PC-3 (cell line): Measurements from ENCODE around the gene FEN1. TPM values are rescaled to one million over a fixed set of nuclear protein-coding genes. Genes with fewer than 3 reads are reported as not detected.

Source experiments
- ATAC-seq: fragments of 200-7000 bp; cut with Tn5 transposase; 2 replicates; pipeline ENCODE4 v1.9.1; 2020; ENCODE audit warnings: mild to moderate bottlenecking, moderate library complexity
- BruUV-seq: library from RNA; stranded (reverse); fragments of 400-500 nt; replicated peaks from 2 replicates; lab custom pipeline; 2021; lab: Mats Ljungman, UMichigan
- CTCF ChIA-PET: fragments of 300-600 bp; sonication (Branson Sonifier 250); formaldehyde crosslinking; loops from one replicate; lab custom pipeline; 2022; ENCODE audit warnings: antibody characterized with exemption; lab: Charles Lee
- POLR2A ChIA-PET: fragments of 300-600 bp; sonication (Branson Sonifier 250); formaldehyde crosslinking; loops from one replicate; lab custom pipeline; 2022; ENCODE audit warnings: antibody characterized with exemption; ENCODE audit not compliant: unreplicated experiment; lab: Charles Lee
- DNase-seq: peaks from one replicate; pipeline ENCODE4 v3.0.0-alpha.2; 2015
- H2AFZ ChIP-seq: fragments of 300-600 bp; sonication (generic); 2 replicates; pipeline ENCODE4 v1.6.0; 2016; ENCODE audit warnings: antibody characterized with exemption, low read length
- H3F3A ChIP-seq: fragments of 300-600 bp; sonication (generic); one replicate; pipeline ENCODE4 v1.6.0; 2017; ENCODE audit warnings: antibody characterized with exemption, low read length, control low read depth, mild to moderate bottlenecking; ENCODE audit not compliant: unreplicated experiment
- H3K27ac ChIP-seq: fragments of 300-600 bp; sonication (generic); 2 replicates; pipeline ENCODE4 v1.5.1; 2016; ENCODE audit warnings: mild to moderate bottlenecking, low read length
- H3K27me3 ChIP-seq: fragments of 300-600 bp; sonication (generic); 2 replicates; pipeline ENCODE4 v1.6.1; 2016; ENCODE audit warnings: low read length, mixed read lengths
- H3K36me3 ChIP-seq: fragments of 300-600 bp; sonication (generic); 2 replicates; pipeline ENCODE4 v1.6.1; 2016; ENCODE audit warnings: low read depth, mixed run types, low read length, mixed read lengths
- H3K4me1 ChIP-seq: fragments of 300-600 bp; sonication (generic); 2 replicates; pipeline ENCODE4 v1.5.1; 2016; ENCODE audit warnings: low read length; ENCODE audit not compliant: insufficient read depth
- H3K4me2 ChIP-seq: fragments of 300-600 bp; sonication (generic); 2 replicates; pipeline ENCODE4 v1.6.0; 2016; ENCODE audit warnings: low read length
- H3K4me3 ChIP-seq: fragments of 300-600 bp; sonication (generic); 2 replicates; pipeline ENCODE4 v1.5.1; 2016; ENCODE audit warnings: mild to moderate bottlenecking, low read length, mixed read lengths
- H3K79me2 ChIP-seq: fragments of 300-600 bp; sonication (generic); 2 replicates; pipeline ENCODE4 v1.6.1; 2017; ENCODE audit warnings: low read length, mixed read lengths
- H3K9ac ChIP-seq: fragments of 300-600 bp; sonication (generic); 2 replicates; pipeline ENCODE4 v1.6.0; 2016; ENCODE audit warnings: mild to moderate bottlenecking, low read length
- H3K9me2 ChIP-seq: fragments of 300-600 bp; sonication (generic); replicated peaks from 2 replicates; pipeline ENCODE4 v1.6.1; 2016; ENCODE audit warnings: mixed run types, low read length, mixed read lengths
- H3K9me3 ChIP-seq: fragments of 300-600 bp; sonication (generic); 2 replicates; pipeline ENCODE4 v1.6.1; 2016; ENCODE audit warnings: low read length, mixed read lengths
- H4K20me1 ChIP-seq: fragments of 300-600 bp; sonication (generic); 2 replicates; pipeline ENCODE4 v1.6.1; 2016; ENCODE audit warnings: low read length, mixed read lengths
- EZH2 ChIP-seq: fragments of 300-600 bp; sonication (generic); IDR thresholded peaks from one replicate; pipeline ENCODE4 v1.6.1; 2017; ENCODE audit warnings: antibody characterized with exemption, mild to moderate bottlenecking, low read length; ENCODE audit not compliant: unreplicated experiment
- EZH2phosphoT487 ChIP-seq: fragments of 300-600 bp; sonication (generic); IDR thresholded peaks from 2 replicates; pipeline ENCODE4 v1.6.1; 2018; ENCODE audit warnings: mild to moderate bottlenecking, antibody characterized with exemption, low read length, borderline replicate concordance
- intact Hi-C: fragments of 100-400 bp; cut with micrococcal nuclease; formaldehyde crosslinking; loops from 2 replicates; pipeline ENCODE4 v1.9.0; 2023
- total RNA-seq: library from RNA; depleted of rRNA; stranded (reverse); fragments of >200 nt; gene quantifications from 2 replicates; pipeline ENCODE4 v1.2.3, GENCODE V29; 2014
- TF ChIP-seq, protein P1 (sequence below): fragments of 300-600 bp; sonication (generic); conservative IDR thresholded peaks from 2 replicates; pipeline ENCODE4 v1.5.1; 2017; ENCODE audit warnings: antibody characterized with exemption, low read depth, mild to moderate bottlenecking, low read length

FEN1 gene
- total RNA-seq, 1 experiment from 2014 or later = 132 TPM

DNA sequence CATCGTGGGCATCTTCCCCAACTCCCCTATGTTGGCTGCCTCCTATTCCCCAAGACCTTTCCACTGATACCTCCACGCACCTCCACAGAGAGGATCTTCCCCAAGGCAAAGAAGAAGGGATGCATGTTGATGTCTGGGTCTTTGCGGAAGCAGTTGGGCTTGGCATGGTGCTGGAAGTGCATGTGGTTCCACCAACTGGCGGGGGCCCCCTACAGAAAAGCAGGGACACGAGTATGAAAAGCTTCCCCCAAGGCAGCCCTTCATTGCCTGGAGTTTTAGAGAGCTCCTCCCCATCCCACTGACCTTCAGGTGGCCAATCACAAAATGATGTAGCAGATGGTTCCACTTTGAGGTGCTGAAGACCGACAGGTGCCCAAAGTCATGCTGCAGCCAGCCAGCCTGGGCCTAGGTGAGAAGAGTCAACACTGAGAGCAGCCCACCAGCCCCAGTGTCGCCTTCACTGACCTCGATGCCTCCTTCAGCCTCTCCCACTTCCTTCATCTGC, 18.0 kb downstream of the FEN1 start:
- CTCF ChIA-PET = no interaction called here
- POLR2A ChIA-PET = no interaction called here
- DNase-seq = no peak

DNA sequence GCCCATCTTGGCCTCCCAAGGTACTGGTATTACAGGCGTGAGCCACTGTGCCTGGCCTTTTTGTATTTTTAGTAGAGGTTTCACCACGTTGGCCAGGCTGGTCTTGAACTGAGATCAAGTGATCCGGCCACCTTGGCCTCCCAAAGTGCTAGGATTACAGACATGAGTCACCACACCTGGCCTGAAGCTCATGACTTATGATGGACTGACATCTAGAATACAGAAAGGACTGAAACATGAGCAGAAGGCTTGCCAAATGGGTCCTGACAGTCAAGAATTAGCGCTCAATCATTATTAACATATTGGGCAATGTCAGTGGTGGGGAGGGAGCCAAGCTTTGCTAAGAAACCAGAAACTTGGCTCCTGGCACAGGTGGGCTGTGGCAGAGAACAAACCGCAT, 19.1 kb downstream of the FEN1 start:
- H3K79me2 ChIP-seq = peaks cover 19% of the 10 kb centered on the region
- H4K20me1 ChIP-seq = no peaks in the 10 kb centered on the region
- no peak overlapping the region for H2AFZ ChIP-seq
- H3F3A ChIP-seq = no peaks in the 10 kb centered on the region
- peaks cover 5% of the 10 kb centered on the region; the same call in 1 of the 2 replicates for H3K4me1 ChIP-seq
- H3K9ac ChIP-seq = no peak overlapping the region
- no peaks in the 10 kb centered on the region for H3K9me3 ChIP-seq
- peaks cover 42% of the 10 kb centered on the region for H3K36me3 ChIP-seq
- ATAC-seq (no peak), DNase-seq (peak; percentile 3)
- no peak overlapping the region for H3K27ac ChIP-seq
- ChIA-PET CTCF (no interaction called here), POLR2A (no interaction called here)
- no peaks in the 10 kb centered on the region for H3K27me3 ChIP-seq
- intact Hi-C loops = no loop called here
- no peak overlapping the region for H3K4me2 ChIP-seq
- no TSS peak for BruUV-seq
- no peaks in the 10 kb centered on the region for H3K9me2 ChIP-seq
- TF ChIP-seq EZH2phosphoT487 = no peak
- TF ChIP-seq EZH2 = no peak
- TF ChIP-seq, protein P1, sequence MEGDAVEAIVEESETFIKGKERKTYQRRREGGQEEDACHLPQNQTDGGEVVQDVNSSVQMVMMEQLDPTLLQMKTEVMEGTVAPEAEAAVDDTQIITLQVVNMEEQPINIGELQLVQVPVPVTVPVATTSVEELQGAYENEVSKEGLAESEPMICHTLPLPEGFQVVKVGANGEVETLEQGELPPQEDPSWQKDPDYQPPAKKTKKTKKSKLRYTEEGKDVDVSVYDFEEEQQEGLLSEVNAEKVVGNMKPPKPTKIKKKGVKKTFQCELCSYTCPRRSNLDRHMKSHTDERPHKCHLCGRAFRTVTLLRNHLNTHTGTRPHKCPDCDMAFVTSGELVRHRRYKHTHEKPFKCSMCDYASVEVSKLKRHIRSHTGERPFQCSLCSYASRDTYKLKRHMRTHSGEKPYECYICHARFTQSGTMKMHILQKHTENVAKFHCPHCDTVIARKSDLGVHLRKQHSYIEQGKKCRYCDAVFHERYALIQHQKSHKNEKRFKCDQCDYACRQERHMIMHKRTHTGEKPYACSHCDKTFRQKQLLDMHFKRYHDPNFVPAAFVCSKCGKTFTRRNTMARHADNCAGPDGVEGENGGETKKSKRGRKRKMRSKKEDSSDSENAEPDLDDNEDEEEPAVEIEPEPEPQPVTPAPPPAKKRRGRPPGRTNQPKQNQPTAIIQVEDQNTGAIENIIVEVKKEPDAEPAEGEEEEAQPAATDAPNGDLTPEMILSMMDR = no peak
- no peak overlapping the region for H3K4me3 ChIP-seq

More for the DNA sequence above, 18.0 kb downstream of the FEN1 start:
- Histone ChIP-seq H3K9ac (no peak overlapping the region), H3K4me3 (no peak overlapping the region), H3K9me2 (no peaks in the 10 kb centered on the region), H3F3A (no peaks in the 10 kb centered on the region), H3K27ac (no peak overlapping the region), H3K4me2 (no peak overlapping the region), H3K27me3 (no peaks in the 10 kb centered on the region), H4K20me1 (no peaks in the 10 kb centered on the region), H3K9me3 (no peaks in the 10 kb centered on the region), H3K4me1 (peaks cover 5% of the 10 kb centered on the region; the same call in 1 of the 2 replicates), H3K79me2 (peaks cover 11% of the 10 kb centered on the region), H2AFZ (no peak overlapping the region), H3K36me3 (peaks cover 45% of the 10 kb centered on the region)
- no peak for ATAC-seq
- intact Hi-C loops = no loop called here
- no TSS peak for BruUV-seq
- no peak for TF ChIP-seq EZH2
- no peak for TF ChIP-seq EZH2phosphoT487

DNA sequence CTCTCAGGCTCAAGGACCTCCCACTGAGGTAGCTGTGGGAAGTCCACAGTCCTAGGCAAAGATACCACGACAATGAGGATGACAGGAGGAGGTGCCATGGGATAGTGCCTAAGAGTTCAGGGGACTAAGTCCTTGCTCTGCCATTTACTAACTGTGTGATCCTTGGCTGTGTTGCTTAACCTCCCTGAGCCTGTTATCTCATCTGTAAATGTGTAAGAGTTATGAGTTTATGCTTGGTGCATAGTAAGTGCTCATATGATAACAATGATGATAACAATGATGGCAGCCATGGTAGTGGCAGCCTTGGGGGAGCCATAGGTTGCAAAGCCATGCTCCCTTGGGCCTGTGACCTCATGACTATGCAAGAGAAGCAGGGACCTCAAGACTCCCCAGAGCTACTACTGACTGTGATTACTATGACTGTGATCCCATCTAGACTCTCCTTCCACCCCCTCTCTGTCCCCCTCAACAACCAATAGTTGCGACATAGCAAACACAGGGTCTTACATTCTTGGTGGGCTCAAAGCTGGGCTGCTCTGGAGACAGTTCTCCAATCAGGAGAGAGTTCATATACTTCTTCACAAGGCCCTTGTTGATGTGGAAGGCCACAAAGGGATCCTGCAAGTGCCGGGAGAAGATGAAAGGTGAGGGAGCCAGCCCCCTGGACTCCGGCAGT, 20.2 kb downstream of the FEN1 start:
- TF ChIP-seq, protein P1 = no peak
- TF ChIP-seq EZH2phosphoT487 (no peak), EZH2 (no peak)
- Histone ChIP-seq H4K20me1 (no peaks in the 10 kb centered on the region), H3K27ac (no peak overlapping the region), H3K9ac (no peak overlapping the region), H3K27me3 (no peaks in the 10 kb centered on the region), H2AFZ (no peak overlapping the region), H3K4me1 (peaks cover 13% of the 10 kb centered on the region), H3K79me2 (peaks cover 27% of the 10 kb centered on the region), H3K9me3 (no peaks in the 10 kb centered on the region), H3F3A (no peaks in the 10 kb centered on the region), H3K9me2 (no peaks in the 10 kb centered on the region), H3K4me2 (no peak overlapping the region), H3K36me3 (peaks cover 35% of the 10 kb centered on the region), H3K4me3 (no peak overlapping the region)
- ATAC-seq (no peak), DNase-seq (no peak)
- no TSS peak for BruUV-seq
- intact Hi-C loops = no loop called here
- ChIA-PET CTCF (interaction anchor here (0.7 kb wide), 1 partner anchor 11 kb away, joined by 5 read pairs; no protein-coding TSS in a partner anchor), POLR2A (interaction anchor here (0.6 kb wide), 1 partner anchor 183 kb away, joined by 4 read pairs; no protein-coding TSS in a partner anchor)
